Hematopoietic multipotent progenitor cell (in vitro differentiated cells): ENCODE results near the gene CACNA1C. TPM values are rescaled to one million over a fixed set of nuclear protein-coding genes. Genes with fewer than 3 reads are reported as not detected.
"Not testable (repeated sequence)": the region's sequence is repeated elsewhere in the genome, so short reads cannot be mapped to it uniquely, and the experiment has no call there.

Experiments used
- DNase-seq, 3 donors: peaks; one replicate each; pipeline ENCODE4 v3.0.0-alpha.2; 2011 to 2015; ENCODE audit warnings: low read depth in 2 of 3, low spot score in 2 of 3
- total RNA-seq: library from RNA; depleted of rRNA; stranded (reverse); fragments of >200 nt; gene quantifications from one replicate; pipeline ENCODE4 v1.2.3, GENCODE V29; 2012

Gene CACNA1C
- total RNA-seq, 1 donor = 0.54 TPM

- DNase-seq = no peak
These were observed 22.0 kb downstream of the CACNA1C start for GRCh38 chr12:2074792-2075191.

GRCh38 chr12:2075508-2076195, 22.9 kb downstream of the CACNA1C start:
- DNase-seq = no peak

GRCh38 chr12:2076196-2076570, 23.4 kb downstream of the CACNA1C start:
- no peak for DNase-seq

GRCh38 chr12:2076728-2077127, 23.9 kb downstream of the CACNA1C start:
- DNase-seq = no peak

- no peak for DNase-seq
These were observed 27.8 kb downstream of the CACNA1C start for GRCh38 chr12:2080604-2081003.

- no peak for DNase-seq
These were observed 29.5 kb downstream of the CACNA1C start for GRCh38 chr12:2082321-2082720.

- no peak for DNase-seq
These were observed 30.2 kb downstream of the CACNA1C start for GRCh38 chr12:2083008-2083407.

GRCh38 chr12:2083561-2083960, 30.8 kb downstream of the CACNA1C start:
- DNase-seq = no peak

GRCh38 chr12:2084553-2085296, 31.9 kb downstream of the CACNA1C start:
- no peak for DNase-seq

GRCh38 chr12:2092354-2092753, 39.6 kb downstream of the CACNA1C start:
- DNase-seq = no peak

- no peak for DNase-seq
These were observed 40.1 kb downstream of the CACNA1C start for GRCh38 chr12:2092890-2093289.

- peak in 1 of 3 donors; percentile 5 for DNase-seq
These were observed 41.8 kb downstream of the CACNA1C start for GRCh38 chr12:2094597-2094996.

GRCh38 chr12:2095878-2096277, 43.1 kb downstream of the CACNA1C start:
- DNase-seq = no peak

- no peak for DNase-seq
These were observed 44.8 kb downstream of the CACNA1C start for GRCh38 chr12:2097617-2098016.

- DNase-seq = no peak
These were observed 46.1 kb downstream of the CACNA1C start for GRCh38 chr12:2098852-2099251.

GRCh38 chr12:2099595-2099994, 46.8 kb downstream of the CACNA1C start:
- DNase-seq = no peak

GRCh38 chr12:2101359-2101758, 48.6 kb downstream of the CACNA1C start:
- no peak for DNase-seq

GRCh38 chr12:2101771-2102170, 49.0 kb downstream of the CACNA1C start:
- DNase-seq = no peak

GRCh38 chr12:2102736-2103135, 49.9 kb downstream of the CACNA1C start:
- DNase-seq = not testable (repeated sequence)

GRCh38 chr12:2105387-2105786, 52.6 kb downstream of the CACNA1C start:
- not testable (repeated sequence) for DNase-seq

GRCh38 chr12:2108166-2108565, 55.4 kb downstream of the CACNA1C start:
- no peak for DNase-seq

- DNase-seq = no peak
These were observed 56.3 kb downstream of the CACNA1C start for GRCh38 chr12:2108975-2109671.
